NK-92 treated with Interleukin-12 subunit alpha and Interleukin-12 subunit beta, amount 100 ng/mL, for 24 hours (cell line): ENCODE measurements around the gene SHC4.
"Not testable (repeated sequence)": the region's sequence is repeated elsewhere in the genome, so short reads cannot be mapped to it uniquely, and the experiment has no call there.

Experiments used
- DNase-seq: peaks from one replicate; lab custom pipeline; 2025; lab: John Stamatoyannopoulos, UW

SHC4 gene

DNA sequence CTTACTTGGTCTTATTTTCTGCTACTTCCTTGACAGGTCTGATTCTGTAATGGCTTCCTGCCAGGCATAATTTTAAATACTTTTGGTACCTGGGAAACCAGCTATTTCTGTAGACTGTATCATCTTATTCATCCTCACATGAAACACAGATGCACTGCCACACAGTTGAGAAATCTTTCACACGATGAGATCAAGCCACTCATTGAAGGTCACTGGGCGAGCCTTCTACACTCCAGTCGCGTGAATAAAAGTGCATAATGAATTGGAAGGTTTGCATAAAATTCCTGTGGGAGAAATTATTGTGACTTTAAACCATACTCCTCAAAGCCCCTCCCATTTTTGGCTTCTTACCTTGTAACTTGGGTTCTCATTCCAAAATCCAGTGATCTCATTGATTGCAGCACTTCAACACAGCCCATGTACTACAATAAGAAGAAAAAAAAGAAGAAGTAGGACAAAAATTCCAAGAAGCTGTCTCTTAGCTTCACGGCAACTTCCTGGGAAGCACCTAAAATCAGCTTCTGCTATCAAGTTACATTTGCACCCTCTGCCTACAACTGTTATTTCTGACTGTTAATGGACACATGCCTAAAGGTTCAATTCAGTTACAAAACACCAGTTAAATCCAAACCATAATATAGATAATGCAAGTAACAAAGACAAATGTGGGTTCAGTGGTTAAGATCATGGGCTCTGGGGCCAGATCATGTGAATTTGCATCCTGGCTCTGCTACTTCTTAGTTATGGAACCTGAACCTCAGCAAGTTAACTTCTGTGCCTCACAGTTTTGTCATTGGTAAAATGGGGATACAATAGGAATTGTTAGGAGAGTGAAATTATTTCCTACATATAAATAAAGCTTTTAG is 39.0 kb downstream of the SHC4 start:
- DNase-seq, result no peak

DNA sequence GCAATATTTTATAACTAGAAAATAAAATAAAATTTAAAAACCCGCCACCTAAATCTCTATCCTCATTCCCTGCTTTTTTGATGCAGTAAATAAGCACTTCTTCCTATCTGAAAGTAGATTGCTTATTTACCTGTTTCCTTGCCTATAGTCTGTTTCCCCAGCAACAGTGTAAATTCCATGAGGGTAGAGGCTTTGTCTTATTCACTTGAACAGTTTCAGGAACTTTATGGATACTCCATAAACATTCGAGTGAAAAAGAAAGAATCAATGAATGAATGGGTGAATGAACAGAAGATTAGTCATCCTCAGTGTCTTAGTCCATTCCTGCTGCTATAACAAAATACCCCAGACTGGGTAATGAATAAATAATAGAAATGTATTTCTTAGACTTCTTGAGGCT is 41.7 kb downstream of the SHC4 start:
- DNase-seq, result no peak

DNA sequence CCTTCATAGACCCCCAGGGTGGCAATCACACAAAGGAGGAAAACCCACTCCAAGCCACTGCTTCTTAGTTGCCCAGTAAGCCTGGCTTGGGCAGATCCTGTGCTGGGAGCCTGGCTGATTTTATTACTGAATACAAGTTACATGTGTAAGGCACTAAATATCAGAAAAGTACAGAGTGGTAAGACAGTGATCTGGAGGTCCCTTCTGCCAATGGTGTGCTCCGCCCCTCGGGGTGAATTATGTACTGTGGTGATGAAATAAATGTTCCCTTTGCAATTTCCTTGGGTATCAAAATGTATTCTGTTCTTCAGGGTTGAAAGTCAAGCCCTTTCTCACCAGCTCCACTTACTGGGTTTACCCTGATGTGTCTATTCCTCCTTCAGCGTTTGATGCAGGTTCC is 47.0 kb downstream of the SHC4 start:
- DNase-seq, result no peak

DNA sequence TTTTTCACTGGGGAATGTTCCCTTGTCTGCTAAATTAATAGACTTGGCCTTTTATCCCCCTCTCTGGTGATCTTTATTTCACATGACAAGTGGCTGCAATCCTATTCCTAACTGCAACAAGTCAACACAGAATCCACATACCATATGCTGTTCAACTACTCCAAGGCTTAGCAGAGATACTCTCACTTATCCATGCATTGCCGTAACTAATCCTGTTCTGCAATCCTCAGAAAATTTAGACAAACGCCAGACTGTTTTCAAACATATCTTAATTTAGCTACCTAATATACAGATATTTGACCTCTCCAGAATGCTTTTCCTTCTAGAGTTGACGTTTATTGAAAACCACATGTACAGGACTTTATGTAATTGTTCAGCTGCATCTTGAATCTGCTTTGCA is 47.9 kb downstream of the SHC4 start:
- no peak for DNase-seq

DNA sequence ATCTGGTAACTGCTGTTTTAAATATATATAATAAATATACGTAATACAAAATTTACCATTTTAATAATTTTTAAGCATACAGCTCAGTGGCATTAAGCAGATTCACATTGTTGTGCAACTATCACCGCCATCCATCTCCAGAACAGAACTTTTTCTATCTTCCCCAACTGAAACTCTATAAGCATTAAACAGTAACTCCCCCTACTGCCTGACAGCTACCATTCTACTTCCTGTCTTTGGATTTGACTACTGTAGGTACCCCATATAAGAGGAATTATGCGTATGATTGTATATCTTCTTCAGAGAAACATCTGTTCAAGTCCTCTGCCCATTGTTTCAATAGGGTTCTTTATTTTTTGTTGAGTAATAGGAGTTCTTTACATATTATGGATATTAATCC is 49.0 kb downstream of the SHC4 start:
- DNase-seq, result no peak

DNA sequence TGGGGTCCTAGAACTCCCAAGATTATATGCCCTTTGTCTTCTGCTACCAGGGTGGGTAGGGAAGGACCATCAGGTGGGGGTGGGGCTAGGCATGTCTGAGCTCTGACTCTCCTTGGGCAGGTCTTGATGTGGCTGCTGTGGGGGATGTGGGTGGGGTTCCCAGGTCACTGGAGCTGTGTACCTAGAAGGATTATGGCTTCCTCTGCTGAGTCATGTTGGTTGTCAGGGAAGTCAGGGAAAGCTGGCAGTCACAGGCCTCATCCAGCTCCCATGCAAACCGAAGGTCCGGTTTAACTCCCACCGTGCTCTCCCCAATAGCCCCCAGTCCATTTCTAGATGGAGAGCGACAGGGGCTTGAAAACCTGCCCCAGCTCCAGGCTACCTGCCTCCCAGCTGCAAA is 50.6 kb downstream of the SHC4 start:
- DNase-seq, result no peak

DNA sequence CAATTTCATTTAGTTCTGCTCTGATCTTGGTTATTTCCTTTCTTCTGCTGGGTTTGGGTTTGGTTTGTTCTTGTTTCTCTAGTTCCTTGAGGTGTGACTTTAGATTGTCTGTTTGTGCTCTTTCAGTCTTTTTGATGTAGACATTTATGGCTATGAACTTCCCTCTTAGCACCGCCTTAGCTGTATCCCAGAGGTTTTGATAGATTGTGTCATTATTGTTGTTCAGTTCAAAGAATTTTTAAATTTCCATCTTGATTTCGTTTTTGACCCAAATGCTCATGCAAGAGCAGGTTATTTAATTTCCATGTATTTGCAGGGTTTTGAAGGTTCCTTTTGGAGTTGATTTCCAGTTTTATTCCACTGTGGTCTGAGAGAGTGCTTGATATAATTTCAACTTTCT is 53.2 kb downstream of the SHC4 start:
- not testable (repeated sequence) for DNase-seq

DNA sequence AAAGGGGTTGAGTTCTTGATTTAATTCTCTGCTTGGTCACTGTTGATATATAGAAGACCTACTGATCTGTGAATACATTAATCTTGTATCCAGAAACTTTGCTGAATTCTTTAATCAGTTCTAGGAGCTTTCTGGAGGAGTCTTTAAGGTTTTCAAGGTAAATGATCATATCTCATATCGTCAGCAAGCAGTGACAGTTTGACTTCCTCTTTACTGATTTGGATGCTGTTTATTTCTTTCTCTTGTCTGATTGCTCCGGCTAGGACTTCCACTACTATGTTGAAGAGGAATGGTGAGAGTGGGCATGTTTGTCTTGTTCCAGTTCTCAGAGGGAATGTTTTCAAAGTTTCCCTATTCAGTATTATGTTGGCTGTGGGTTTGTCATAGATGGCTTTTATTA is 54.4 kb downstream of the SHC4 start:
- DNase-seq, result not testable (repeated sequence)

DNA sequence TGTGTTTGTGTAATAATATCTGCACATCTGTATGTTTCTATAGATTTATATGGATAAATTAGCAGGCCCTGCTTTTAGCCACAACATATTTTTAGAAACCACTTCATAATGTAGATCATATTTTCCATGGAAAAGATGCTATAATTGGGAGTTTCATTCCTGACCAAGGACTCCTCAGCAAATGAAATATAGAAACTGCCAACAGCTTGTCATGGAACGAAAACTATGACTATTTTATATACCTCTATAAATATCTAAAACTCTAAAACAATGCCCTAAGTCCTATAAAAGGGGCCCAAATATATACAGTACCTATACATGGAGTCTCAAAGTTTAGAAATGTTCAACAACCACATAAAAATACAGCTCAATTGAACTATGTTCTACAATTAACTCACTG is 57.9 kb downstream of the SHC4 start:
- no peak for DNase-seq

DNA sequence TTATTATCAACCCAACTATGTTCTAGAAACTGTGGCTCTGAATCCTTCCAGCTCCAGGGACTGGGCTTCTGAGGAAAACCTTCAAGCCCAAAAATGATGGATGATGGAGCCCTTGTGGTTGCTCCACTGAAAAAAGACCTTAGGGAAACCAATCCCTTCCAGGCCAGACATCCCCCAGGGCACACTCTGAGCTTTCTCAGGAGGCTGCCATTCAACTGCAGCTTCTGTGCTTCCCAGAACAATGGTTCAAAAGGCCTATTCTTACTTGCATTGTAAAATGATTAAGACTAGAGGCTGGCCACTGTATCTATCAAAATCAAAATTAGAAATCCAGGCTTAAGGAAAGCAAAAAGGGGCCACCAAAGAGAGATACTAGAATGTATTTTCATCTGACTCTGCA is 58.5 kb downstream of the SHC4 start:
- no peak for DNase-seq

DNA sequence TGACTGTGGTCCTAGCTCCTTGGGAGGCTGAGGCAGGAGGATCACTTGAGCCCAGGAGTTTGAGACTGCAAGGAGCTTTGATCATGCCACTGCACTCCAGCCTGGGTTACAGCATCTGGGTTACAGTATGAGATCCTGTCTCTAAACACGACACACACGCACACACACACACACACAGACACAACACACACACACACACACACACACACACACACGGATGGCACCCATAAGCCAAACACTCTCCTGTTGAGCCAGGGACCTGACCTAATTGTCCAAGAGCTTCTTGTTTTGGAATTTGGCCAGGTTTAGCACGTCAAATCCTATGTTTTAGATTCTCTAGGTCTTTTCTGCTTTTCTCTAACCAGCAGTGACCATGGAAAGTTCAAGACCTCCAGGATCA is 59.0 kb downstream of the SHC4 start:
- DNase-seq, result no peak

DNA sequence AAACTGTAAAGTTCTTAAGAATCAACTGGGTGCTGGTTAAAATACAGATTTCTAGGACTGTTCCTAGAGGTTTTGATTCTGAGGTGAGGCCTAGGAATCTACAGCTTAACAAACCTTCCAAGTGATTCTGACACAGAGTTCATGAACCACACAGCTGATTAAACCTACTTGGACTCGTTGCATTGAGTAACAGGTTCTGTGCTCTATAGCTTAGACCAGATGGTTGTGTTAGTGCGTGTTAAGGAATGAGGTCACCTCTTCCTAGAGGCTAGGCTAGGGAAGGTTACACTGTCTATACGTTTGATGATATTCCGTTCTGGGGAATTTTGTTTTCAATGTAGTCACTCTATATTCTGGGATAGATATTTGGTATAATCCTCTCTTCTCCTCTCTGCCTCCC is 63.9 kb downstream of the SHC4 start:
- no peak for DNase-seq

DNA sequence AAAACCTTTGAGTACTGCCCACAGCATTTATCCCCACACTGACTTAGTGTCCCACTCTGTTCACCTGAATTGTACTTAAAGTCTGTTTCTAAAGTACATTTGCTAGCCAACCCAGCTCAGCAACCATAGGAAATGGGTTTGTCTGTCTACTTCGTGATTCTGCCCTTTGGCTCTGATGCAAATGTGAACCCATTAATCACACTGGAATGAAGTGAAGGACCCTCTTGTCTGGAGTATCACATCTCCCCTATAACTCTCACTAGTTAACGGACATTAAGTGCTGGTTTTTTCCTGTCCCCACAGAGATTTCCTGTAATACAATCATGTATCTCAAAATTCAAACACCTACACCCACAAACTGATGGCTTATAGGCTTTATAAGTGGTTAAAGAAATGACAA is 65.3 kb downstream of the SHC4 start:
- no peak for DNase-seq

DNA sequence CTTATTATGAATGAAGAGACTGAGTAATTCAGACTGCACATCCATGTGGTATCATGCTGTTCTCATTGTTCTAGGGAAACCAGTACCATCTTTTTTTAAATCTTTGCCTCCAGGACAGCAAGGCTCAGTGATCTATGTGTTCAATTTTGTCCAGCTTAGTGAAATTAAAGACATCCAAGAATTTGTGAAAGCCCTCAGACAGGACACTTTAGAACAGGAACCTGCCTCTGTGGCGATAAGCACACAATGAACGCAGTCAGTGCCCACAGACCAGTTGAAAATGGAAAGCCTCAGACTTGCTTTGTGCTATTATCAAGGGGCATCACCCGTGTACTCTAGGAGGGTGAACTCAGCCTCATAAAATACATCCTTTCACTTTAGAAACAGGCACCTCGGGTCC is 65.7 kb downstream of the SHC4 start:
- DNase-seq, result no peak

DNA sequence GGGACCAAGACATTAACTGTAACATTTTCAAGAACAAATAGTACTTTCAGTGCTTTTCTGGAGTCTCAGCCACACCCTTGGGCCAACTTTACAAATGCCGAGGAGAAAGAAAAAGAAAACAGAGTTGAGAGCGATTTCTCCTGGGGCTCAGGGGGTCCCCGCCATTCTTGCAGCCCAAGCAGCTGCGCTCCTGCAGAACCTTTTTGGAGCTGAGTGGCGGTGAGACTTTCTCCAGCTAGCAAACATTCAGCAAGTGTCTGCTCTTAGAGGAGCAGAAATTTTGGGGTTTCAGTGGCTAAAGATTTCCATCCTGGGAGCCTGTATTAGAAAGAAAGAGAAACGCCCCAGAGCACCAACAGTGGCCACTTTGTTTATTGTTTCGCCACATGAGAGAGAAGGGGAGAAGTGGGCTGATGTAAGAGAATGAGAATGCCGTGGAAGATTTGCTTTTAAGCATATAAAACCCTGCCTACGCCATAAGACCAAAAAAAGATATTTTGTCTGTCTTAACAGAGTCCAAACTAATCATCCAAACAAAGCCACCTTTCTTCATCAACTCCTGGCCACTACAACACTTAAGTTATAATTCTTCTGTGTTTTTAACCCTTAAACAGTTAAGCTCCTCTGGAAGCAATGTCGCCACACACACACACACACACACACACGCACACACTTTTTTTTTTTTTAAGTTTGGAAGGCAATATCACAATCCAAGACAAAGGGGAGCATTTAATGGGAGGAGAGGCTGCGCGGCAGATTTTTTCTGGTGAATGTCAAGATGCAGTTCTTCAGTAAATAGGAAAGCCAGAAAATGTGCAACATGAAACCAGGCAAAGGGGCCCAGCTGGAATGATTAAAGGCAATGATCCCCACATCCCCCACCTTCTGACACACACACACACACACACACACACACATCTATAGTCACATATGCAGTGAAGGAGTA is 66.6 kb downstream of the SHC4 start:
- no peak for DNase-seq

DNA sequence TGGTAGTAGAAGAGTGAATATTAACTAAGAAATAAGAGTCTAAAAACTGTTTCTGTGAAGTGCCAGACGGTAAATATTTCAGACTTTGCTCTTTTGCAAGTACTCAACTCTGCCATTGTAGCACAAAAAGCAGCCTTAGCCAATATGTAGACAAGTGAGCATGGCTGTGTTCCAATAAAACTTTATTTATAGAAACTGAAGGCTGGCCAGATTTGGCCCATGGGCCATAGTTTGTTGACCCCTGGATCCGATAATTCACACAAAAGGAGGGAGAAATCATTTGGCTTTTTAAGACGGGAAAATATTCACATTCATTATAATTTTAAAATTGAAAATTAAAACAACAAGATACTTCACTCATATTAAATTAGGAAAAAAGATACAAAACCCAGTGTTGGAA is 70.4 kb downstream of the SHC4 start:
- no peak for DNase-seq

DNA sequence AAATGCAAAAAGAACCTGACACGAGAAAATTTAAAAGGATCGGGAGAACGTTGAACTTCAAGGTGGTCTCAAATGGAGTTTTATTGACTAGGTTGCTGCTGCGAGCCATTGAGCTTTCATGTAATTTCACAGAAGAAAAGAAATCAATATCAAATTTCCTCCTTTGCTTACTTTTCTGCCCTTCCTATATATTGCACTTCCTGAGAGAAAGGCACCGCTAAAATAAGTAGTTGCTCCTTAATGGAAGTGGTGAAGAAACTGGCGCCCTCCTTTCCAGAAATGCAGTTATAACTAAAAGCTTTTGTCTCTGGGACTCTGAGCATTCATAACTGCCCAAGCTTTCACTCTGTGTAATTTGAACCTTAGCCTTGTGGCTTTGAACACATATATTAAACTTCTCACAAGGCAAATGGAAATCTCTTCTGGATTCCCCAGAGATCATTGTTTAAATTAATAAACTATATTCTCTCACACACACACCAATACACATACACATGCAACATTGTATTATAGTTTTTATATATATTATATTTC is 72.4 kb downstream of the SHC4 start:
- DNase-seq, result no peak

DNA sequence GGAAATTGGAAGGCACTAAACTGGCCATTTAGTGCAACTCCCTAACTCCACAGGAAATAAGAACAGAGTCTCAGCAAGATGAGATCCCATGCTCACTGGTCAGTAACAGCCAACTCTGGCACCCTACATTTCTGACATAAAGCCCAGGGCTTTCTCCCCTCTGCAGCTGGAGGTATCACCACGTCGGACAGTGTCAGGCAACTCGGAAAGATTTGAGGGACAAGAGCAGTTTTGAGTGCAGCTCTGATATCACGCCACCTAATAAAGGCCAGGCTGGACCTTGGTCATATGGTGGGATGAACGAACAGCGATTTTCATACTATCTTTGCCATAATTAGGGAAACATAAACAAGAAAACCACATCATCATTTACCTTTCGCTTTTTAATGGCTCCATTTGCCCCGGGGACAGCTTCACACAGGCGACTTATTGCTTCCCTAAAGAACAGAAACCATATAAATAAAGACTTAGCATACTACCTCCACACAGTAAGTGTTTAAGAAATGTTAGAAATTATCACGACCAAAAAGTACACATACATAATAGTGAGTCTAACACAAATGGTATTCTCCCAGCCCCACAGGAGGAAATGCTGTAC is 73.2 kb downstream of the SHC4 start:
- no peak for DNase-seq

DNA sequence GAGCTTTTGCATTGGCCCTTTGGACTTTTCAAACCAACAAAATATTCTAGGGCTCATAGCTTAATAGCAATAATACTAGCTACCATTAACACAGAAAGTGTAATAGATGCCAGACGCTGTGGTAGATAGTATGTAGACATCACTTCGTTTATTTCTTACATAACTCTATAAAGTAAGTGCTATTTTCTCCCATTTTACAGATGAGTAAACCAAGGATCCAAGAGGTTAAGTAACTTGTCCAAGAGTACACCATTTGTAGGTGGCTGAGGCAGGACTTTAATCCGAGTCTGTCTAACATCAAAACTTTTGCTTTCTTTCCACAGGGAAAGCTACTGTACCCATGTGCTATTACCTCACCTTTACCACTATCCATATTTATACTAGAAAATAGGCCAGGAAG is 73.8 kb downstream of the SHC4 start:
- DNase-seq, result no peak

DNA sequence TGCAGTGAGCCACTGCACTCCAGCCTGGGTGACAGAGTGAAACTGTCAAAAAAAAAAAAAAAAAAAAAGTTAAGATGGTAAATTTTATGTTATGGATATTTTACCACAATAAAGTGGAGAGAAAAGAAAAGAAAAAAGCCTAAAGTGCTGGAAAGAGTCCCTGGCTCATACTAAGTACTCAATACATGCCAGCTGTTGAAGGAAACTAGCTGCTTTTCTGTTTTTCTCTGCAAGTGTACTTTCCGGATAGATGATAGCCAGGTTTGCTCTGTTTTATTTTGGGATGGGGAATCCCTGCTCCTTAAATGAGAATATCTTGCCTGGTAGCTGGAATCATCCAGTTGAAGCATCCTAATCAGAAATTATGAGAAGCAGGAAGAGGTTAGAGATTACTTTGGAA is 74.9 kb downstream of the SHC4 start:
- no peak for DNase-seq

DNA sequence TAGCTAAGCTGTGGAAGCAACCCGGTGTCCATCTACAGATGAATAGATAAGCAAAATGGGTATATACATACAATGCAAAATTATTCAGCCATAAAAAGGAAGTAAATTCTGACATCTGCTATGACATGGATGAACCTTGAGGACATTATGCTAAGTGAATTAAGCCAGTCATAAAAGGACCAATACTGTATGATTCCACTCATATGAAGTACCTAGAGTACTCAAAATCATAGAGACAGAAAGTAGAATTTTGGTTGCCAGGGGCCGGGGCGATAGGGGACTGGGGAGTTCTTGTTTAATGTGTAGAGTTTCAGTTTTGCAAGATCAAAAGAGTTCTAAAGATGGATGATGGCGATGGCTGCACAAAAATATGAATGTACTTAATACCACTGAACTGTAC is 75.5 kb downstream of the SHC4 start:
- DNase-seq, result no peak

DNA sequence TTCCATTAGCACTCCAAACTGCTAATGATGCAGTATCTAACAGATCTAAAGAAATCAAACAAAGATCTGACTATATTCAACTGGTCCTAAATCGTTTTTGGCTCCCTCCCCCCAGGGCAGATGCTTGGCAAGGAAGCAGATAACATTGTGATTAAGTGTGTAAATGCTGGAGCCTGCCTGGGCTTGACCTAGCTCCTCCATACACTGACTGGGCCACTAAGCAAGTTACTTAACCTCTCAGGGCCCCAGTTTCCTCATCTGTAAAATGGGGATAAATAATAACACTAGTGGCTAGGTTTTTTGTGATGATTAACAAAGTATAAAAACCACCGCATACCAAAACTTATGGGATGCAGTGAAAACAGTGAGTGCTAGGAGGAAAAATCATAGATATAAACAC is 76.6 kb downstream of the SHC4 start:
- no peak for DNase-seq

DNA sequence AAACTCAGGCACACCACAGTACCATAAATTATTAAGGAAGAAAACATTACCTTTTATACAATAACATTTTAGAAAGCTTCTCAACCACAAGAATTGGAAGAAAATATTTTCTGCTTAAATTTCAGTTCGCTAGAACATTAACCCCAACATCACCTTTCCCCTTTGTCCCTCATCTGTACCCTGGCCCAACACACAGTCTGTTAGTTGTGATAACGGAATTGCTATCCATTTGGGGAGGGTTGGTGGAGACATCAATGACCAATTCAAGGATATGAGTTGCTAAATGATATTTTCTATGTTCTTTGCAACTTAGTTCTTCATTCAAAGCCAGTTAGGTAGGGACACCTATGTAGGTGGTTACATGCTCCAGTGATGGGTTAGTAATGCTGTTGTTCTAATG is 80.0 kb downstream of the SHC4 start:
- no peak for DNase-seq
